Left lung (tissue), 10 donors: Measurements from ENCODE around the gene DDAH1. TPM values are rescaled to one million over a fixed set of nuclear protein-coding genes. Genes with fewer than 3 reads are reported as not detected.

ENCODE experiments used
- ATAC-seq: fragments of 200-7000 bp; cut with Tn5 transposase; one replicate; pipeline ENCODE4 v1.9.1; 2020; ENCODE audit warnings: moderate library complexity
- DNase-seq, 4 donors: peaks; one replicate each; pipeline ENCODE4 v3.0.0-alpha.2; 2013 to 2020
- H3K27ac ChIP-seq, 2 donors: fragments of 200-600 bp; sonication (generic) in 1 of 2; one replicate each; pipeline versions ENCODE4 v1.5.0 to v1.8.0; 2020 to 2021
- H3K27me3 ChIP-seq, 2 donors: fragments of 200-600 bp; sonication (generic) in 1 of 2; one replicate each; pipeline versions ENCODE4 v1.5.0 to v1.8.0; 2020 to 2021
- H3K36me3 ChIP-seq, 2 donors: fragments of 200-600 bp; sonication (generic) in 1 of 2; one replicate each; pipeline versions ENCODE4 v1.5.0 to v1.8.0; 2020 to 2021
- H3K4me1 ChIP-seq, 2 donors: fragments of 200-600 bp; one replicate each; pipeline ENCODE4 v1.8.0; 2021
- H3K4me3 ChIP-seq, 2 donors: fragments of 200-600 bp; sonication (generic) in 1 of 2; one replicate each; pipeline versions ENCODE4 v1.5.0 to v1.8.0; 2020 to 2021; ENCODE audit warnings: mild to moderate bottlenecking in 1 of 2
- H3K9me3 ChIP-seq, 2 donors: fragments of 200-600 bp; sonication (generic) in 1 of 2; one replicate each; pipeline versions ENCODE4 v1.5.0 to v1.8.0; 2020 to 2021
- intact Hi-C, 2 donors: fragments of 100-400 bp; cut with DNase I; formaldehyde crosslinking; loops; one replicate each; pipeline versions ENCODE4 v1.11.2 to v1.14.2; 2022
- polyA plus RNA-seq, 6 donors: library from polyadenylated mRNA; unstranded; fragments of 120-200 nt; gene quantifications; one replicate each; pipeline ENCODE4 v1.2.1, GENCODE V29; 2013; ENCODE audit not compliant: insufficient read length in 6 of 6
- total RNA-seq, 2 donors: library from RNA; stranded (reverse); fragmentation: NEBNext Ultra II Directional; extraction: Animal tissue kit (Norgen Biotek cat#: 25700); gene quantifications; one replicate each; pipeline ENCODE4 v1.2.1, GENCODE V29; 2021
- TF ChIP-seq, protein P1 (sequence below), 2 donors: fragments of 200-600 bp; sonication (generic) in 1 of 2; IDR thresholded peaks; one replicate each; pipeline versions ENCODE4 v1.5.0 to v1.8.0; 2021; ENCODE audit warnings: antibody characterized with exemption in 2 of 2
- donor health status: DM: no; HTN: yes; CAD: no.
- donor health status: DM: no; HTN: no; CAD: no.

DDAH1 gene
- total and polyA plus RNA-seq, 8 donors = 71.5 to 121 (median 89.8) TPM

DNA sequence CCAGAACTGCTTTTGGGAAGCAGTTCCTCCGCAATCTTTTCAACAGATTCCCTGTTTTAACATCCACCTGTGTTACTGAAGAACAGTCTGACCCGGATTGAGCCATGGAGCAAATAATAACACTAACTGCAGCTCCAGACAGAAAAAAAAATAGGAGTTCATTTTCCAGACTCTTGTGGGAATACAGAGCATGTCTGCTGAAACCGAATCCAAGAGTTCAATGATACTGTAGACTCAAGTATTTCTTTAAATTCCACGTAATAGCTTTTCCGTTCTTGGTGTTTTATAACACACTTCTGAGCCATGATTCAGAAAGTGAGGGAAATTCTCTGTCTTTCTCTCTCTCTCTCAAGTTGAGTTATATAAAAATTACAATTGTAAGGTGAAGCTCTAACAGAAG is 60.6 kb downstream of the DDAH1 start:
- H3K9me3 ChIP-seq = no peaks in the 10 kb centered on the region
- peaks cover 8 to 23% of the 10 kb centered on the region in 2 donors for H3K4me1 ChIP-seq
- DNase-seq = no peak
- ATAC-seq = no peak
- no peaks in the 10 kb centered on the region for H3K36me3 ChIP-seq
- H3K4me3 ChIP-seq = no peak overlapping the region
- no peak overlapping the region for H3K27ac ChIP-seq
- TF ChIP-seq, protein P1, sequence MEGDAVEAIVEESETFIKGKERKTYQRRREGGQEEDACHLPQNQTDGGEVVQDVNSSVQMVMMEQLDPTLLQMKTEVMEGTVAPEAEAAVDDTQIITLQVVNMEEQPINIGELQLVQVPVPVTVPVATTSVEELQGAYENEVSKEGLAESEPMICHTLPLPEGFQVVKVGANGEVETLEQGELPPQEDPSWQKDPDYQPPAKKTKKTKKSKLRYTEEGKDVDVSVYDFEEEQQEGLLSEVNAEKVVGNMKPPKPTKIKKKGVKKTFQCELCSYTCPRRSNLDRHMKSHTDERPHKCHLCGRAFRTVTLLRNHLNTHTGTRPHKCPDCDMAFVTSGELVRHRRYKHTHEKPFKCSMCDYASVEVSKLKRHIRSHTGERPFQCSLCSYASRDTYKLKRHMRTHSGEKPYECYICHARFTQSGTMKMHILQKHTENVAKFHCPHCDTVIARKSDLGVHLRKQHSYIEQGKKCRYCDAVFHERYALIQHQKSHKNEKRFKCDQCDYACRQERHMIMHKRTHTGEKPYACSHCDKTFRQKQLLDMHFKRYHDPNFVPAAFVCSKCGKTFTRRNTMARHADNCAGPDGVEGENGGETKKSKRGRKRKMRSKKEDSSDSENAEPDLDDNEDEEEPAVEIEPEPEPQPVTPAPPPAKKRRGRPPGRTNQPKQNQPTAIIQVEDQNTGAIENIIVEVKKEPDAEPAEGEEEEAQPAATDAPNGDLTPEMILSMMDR (IDR thresholded peaks at IDR 0.05) = no peak
- intact Hi-C loops = no loop called here
- no peaks in the 10 kb centered on the region for H3K27me3 ChIP-seq

DNA sequence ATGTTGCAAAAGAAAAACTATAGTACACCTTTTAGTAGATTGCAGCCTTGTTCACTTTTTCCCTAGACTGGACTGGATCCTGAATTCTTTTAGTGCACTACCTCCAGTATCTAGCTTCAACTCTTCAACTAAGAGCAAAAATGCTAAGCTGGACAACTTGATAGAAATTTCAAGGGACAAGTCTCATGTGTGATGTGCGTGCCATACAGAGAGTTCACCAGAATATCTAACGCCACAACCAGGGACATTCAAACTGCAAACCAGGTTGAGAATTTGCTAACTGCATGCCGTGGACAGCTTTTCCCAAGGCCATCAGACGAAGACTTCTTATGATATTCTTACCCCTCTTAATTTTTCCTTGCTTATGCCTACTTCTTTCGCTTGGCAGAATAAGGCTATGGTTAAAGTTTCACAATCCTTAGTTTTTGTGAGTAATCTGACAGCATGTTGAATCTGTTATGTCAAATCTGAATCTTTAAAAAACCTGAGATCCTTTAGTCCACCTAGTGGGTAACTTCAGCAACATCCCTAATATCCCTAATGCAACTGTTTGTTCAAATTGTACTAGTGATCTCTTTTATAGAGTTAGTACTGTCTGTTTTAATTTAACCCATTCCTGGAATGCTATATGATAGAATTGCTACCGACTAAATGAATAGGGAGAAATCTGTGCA is 66.4 kb downstream of the DDAH1 start:
- ATAC-seq = no peak
- no peak overlapping the region for H3K27ac ChIP-seq

DNA sequence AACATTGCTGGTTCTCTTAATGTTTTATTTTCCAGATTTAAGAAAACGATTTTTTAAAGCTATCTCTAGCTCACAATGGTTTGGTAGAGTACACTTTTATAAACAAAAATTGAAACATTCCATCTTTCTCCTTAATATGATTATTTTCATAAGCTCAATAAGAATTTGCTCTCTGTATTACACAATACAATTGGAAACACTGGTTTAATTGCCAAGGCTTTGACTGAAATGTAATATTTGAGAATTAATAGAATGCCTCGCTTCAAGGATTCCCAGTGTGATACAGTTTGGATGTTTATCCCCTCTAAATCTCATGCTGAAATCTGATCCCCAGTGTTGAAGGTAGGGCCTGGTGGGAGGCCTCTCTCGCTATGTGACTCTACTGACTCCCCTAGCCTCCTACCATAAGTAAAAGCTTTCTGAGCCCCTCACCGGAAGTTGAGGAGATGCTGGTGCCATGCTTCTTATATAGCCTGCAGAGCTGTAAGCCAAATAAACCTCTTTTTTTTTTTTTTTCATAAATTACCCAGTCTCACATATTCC is 67.4 kb downstream of the DDAH1 start:
- Histone ChIP-seq H3K36me3 (no peaks in the 10 kb centered on the region), H3K27ac (peak overlapping the region in 1 of 2 donors; percentile 6), H3K27me3 (no peaks in the 10 kb centered on the region), H3K9me3 (no peaks in the 10 kb centered on the region), H3K4me1 (no peaks in the 10 kb centered on the region), H3K4me3 (no peak overlapping the region)
- ATAC-seq (no peak), DNase-seq (no peak)
- TF ChIP-seq, protein P1 (IDR thresholded peaks at IDR 0.05) = no peak
- intact Hi-C loops = no loop called here

More for the DNA sequence above, 66.4 kb downstream of the DDAH1 start:
- no peak overlapping the region for H3K4me3 ChIP-seq
- no peak for DNase-seq
- H3K4me1 ChIP-seq = no peaks in the 10 kb centered on the region
- TF ChIP-seq, protein P1 (IDR thresholded peaks at IDR 0.05) = peak in 1 of 2 donors; percentile 10
- no peaks in the 10 kb centered on the region for H3K36me3 ChIP-seq
- H3K27me3 ChIP-seq = no peaks in the 10 kb centered on the region
- no peaks in the 10 kb centered on the region for H3K9me3 ChIP-seq
- intact Hi-C loops = no loop called here

DNA sequence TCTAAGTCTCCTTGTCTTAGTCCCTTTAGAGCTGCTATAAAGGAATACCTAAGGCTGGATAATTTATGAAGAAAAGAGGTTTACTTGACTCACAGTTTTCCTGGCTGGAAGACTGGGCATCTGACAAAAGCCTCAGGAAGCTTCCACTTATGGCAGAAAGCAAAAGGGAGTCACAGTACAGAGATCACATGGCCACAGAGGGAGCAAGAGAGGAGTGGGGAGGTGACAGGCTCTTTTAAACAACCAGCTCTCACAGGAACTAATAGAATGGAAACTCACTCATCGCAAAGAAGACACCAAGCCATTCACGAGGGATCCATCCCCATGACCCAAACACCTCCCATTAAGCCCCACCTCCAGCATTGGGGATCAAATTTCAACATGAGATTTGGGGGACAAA is 68.8 kb downstream of the DDAH1 start:
- DNase-seq = no peak
- H3K36me3 ChIP-seq = no peaks in the 10 kb centered on the region
- intact Hi-C loops = no loop called here
- no peak for ATAC-seq
- H3K4me3 ChIP-seq = no peak overlapping the region
- TF ChIP-seq, protein P1 (IDR thresholded peaks at IDR 0.05) = no peak
- no peak overlapping the region for H3K27ac ChIP-seq
- no peaks in the 10 kb centered on the region for H3K27me3 ChIP-seq
- no peaks in the 10 kb centered on the region for H3K9me3 ChIP-seq
- no peaks in the 10 kb centered on the region for H3K4me1 ChIP-seq

DNA sequence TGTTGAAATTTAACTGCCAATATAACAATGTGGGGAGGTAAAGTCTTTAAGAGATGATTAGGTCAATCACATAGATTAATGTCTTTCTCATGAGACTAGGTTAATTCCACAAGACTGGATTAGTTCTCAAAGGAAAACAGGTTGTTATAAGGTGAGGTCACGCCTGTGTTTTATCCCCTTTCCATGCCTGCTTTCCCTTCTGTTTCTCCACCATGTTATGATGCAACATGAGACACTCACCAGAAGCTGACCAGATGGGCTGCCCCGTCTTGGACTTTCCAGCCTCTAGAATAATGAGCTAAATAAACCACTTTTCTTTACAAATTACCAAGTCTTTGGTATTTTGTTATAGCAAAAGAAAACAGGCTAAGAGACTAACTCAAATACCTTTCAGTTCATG is 70.8 kb downstream of the DDAH1 start:
- TF ChIP-seq, protein P1 (IDR thresholded peaks at IDR 0.05) = no peak
- Histone ChIP-seq H3K27me3 (no peaks in the 10 kb centered on the region), H3K36me3 (no peaks in the 10 kb centered on the region), H3K9me3 (no peaks in the 10 kb centered on the region), H3K4me1 (no peaks in the 10 kb centered on the region), H3K27ac (no peak overlapping the region), H3K4me3 (no peak overlapping the region)
- ATAC-seq (no peak), DNase-seq (no peak)
- intact Hi-C loops = no loop called here
